Measurements from ENCODE around the gene CH25H. TPM values are rescaled to one million over a fixed set of nuclear protein-coding genes. Genes with fewer than 3 reads are reported as not detected.
"Not testable (repeated sequence)": the region's sequence is repeated elsewhere in the genome, so short reads cannot be mapped to it uniquely, and the experiment has no call there.

Gene CH25H
- total and polyA plus RNA-seq, 5 donors: 0.24 to 1.8 (median 0.59) TPM

GRCh38 chr10:89191301-89191700, 15.8 kb downstream of the CH25H start:
- H3K4me3 ChIP-seq (ENCODE audit: low read length); H3K4me1 ChIP-seq (ENCODE audit: control insufficient read depth, insufficient read depth, low read length); ATAC-seq; H3K27ac ChIP-seq (ENCODE audit: low read length); H3K27me3 ChIP-seq (ENCODE audit: control insufficient read depth, insufficient read depth); DNase-seq; intact Hi-C loops (cut with DNase I); H3K9me3 ChIP-seq (ENCODE audit: control insufficient read depth, low read length): not testable (repeated sequence)
- 96% methylated on average over 3 of the region's 3 CpGs for WGBS

GRCh38 chr10:89189211-89189734, 17.8 kb downstream of the CH25H start:
- no peak overlapping the region for H3K4me3 ChIP-seq (ENCODE audit: low read length)
- peak in 1 of 2 donors; percentile 26 for ATAC-seq
- H3K4me1 ChIP-seq (ENCODE audit: control insufficient read depth, insufficient read depth, low read length): peaks cover 3% of the 10 kb centered on the region
- H3K27me3 ChIP-seq (ENCODE audit: control insufficient read depth, insufficient read depth): no peaks in the 10 kb centered on the region
- no peak overlapping the region for H3K27ac ChIP-seq (ENCODE audit: low read length)
- intact Hi-C loops (cut with DNase I): no loop called here
- no peaks in the 10 kb centered on the region for H3K9me3 ChIP-seq (ENCODE audit: control insufficient read depth, low read length)
- 72% methylated on average over 2 of the region's 2 CpGs for WGBS
- no peak for DNase-seq

- H3K9me3 ChIP-seq (ENCODE audit: control insufficient read depth, low read length): no peaks in the 10 kb centered on the region
- ATAC-seq (no peak), DNase-seq (no peak)
- peaks cover 3% of the 10 kb centered on the region for H3K4me1 ChIP-seq (ENCODE audit: control insufficient read depth, insufficient read depth, low read length)
- intact Hi-C loops (cut with DNase I): no loop called here
- no peak overlapping the region for H3K4me3 ChIP-seq (ENCODE audit: low read length)
- H3K27ac ChIP-seq (ENCODE audit: low read length): no peak overlapping the region
- H3K27me3 ChIP-seq (ENCODE audit: control insufficient read depth, insufficient read depth): no peaks in the 10 kb centered on the region
These were observed 21.5 kb downstream of the CH25H start for GRCh38 chr10:89185658-89186057.

- no peak for ATAC-seq
- DNase-seq: no peak
These were observed 22.5 kb downstream of the CH25H start for GRCh38 chr10:89184638-89185037.

GRCh38 chr10:89183571-89183970, 23.5 kb downstream of the CH25H start:
- DNase-seq (no peak), ATAC-seq (no peak)
- intact Hi-C loops (cut with DNase I): no loop called here
- H3K27ac ChIP-seq (ENCODE audit: low read length): no peak overlapping the region
- H3K4me3 ChIP-seq (ENCODE audit: low read length): no peak overlapping the region
- no peaks in the 10 kb centered on the region for H3K9me3 ChIP-seq (ENCODE audit: control insufficient read depth, low read length)
- H3K4me1 ChIP-seq (ENCODE audit: control insufficient read depth, insufficient read depth, low read length): peaks cover 3% of the 10 kb centered on the region
- H3K27me3 ChIP-seq (ENCODE audit: control insufficient read depth, insufficient read depth): no peaks in the 10 kb centered on the region

More at GRCh38 chr10:89184638-89185037, 22.5 kb downstream of the CH25H start:
- Histone ChIP-seq H3K27me3 (ENCODE audit: control insufficient read depth, insufficient read depth) (no peaks in the 10 kb centered on the region), H3K4me3 (ENCODE audit: low read length) (no peak overlapping the region), H3K27ac (ENCODE audit: low read length) (no peak overlapping the region), H3K9me3 (ENCODE audit: control insufficient read depth, low read length) (no peaks in the 10 kb centered on the region), H3K4me1 (ENCODE audit: control insufficient read depth, insufficient read depth, low read length) (peaks cover 3% of the 10 kb centered on the region)
- intact Hi-C loops (cut with DNase I): no loop called here
- 69% methylated on average over 3 of the region's 3 CpGs for WGBS

GRCh38 chr10:89182894-89183293, 24.2 kb downstream of the CH25H start:
- ATAC-seq (no peak), DNase-seq (no peak)
- intact Hi-C loops (cut with DNase I): no loop called here
- 81% methylated on average over 2 of the region's 2 CpGs for WGBS
- H3K9me3 ChIP-seq (ENCODE audit: control insufficient read depth, low read length): no peaks in the 10 kb centered on the region
- H3K4me1 ChIP-seq (ENCODE audit: control insufficient read depth, insufficient read depth, low read length): peaks cover 3% of the 10 kb centered on the region
- H3K27me3 ChIP-seq (ENCODE audit: control insufficient read depth, insufficient read depth): no peaks in the 10 kb centered on the region
- H3K4me3 ChIP-seq (ENCODE audit: low read length): no peak overlapping the region
- no peak overlapping the region for H3K27ac ChIP-seq (ENCODE audit: low read length)

- intact Hi-C loops (cut with DNase I): no loop called here
- Histone ChIP-seq H3K4me1 (ENCODE audit: control insufficient read depth, insufficient read depth, low read length) (no peaks in the 10 kb centered on the region), H3K9me3 (ENCODE audit: control insufficient read depth, low read length) (no peaks in the 10 kb centered on the region), H3K27me3 (ENCODE audit: control insufficient read depth, insufficient read depth) (no peaks in the 10 kb centered on the region), H3K4me3 (ENCODE audit: low read length) (no peak overlapping the region), H3K27ac (ENCODE audit: low read length) (no peak overlapping the region)
- DNase-seq (no peak), ATAC-seq (no peak)
These were observed 31.3 kb downstream of the CH25H start for GRCh38 chr10:89175816-89176215.

DNA sequence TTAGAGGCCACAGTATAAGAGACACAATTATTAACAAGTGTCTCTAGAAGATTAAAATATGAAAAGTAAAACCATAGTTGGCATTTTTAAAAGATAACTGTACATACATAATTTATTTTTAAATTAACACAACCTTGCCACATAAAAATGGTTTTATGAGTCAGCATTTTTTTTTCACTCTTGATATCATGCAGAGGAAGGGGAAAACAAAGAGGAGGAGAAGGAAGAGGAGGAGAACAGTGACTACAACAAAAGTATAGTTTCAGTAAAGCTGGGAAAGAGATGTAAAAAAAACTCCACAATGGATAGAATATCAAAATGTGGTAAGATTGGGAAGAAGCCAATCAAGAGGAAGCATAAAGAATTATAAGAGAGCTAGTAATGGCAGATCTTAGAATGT, 34.0 kb downstream of the CH25H start:
- intact Hi-C loops (cut with DNase I): no loop called here
- no peaks in the 10 kb centered on the region for H3K4me1 ChIP-seq (ENCODE audit: control insufficient read depth, insufficient read depth, low read length)
- H3K9me3 ChIP-seq (ENCODE audit: control insufficient read depth, low read length): no peaks in the 10 kb centered on the region
- ATAC-seq (no peak), DNase-seq (no peak)
- no peaks in the 10 kb centered on the region for H3K27me3 ChIP-seq (ENCODE audit: control insufficient read depth, insufficient read depth)
- H3K27ac ChIP-seq (ENCODE audit: low read length): no peak overlapping the region
- no peak overlapping the region for H3K4me3 ChIP-seq (ENCODE audit: low read length)

DNA sequence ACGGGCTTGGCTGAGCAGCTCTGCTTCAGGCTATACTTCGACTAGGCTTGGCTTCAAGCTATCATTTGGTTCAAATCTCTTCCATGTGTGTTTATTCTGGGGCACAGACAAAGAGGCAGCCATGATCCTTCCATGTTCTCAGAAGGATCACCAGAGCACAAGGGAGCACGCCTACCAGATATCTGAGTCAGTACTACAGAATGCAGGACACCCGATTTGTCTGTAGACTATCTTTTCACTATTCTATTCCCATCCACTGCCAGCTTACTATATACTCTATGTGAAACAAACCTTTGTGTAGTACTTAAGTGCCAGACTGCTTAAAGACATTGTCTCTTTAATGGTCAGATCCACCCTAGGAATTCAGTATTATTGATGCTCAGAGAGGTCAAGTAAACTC, 35.1 kb downstream of the CH25H start:
- H3K4me3 ChIP-seq (ENCODE audit: low read length): no peak overlapping the region
- no peaks in the 10 kb centered on the region for H3K9me3 ChIP-seq (ENCODE audit: control insufficient read depth, low read length)
- no peaks in the 10 kb centered on the region for H3K4me1 ChIP-seq (ENCODE audit: control insufficient read depth, insufficient read depth, low read length)
- intact Hi-C loops (cut with DNase I): no loop called here
- H3K27ac ChIP-seq (ENCODE audit: low read length): no peak overlapping the region
- ATAC-seq (no peak), DNase-seq (no peak)
- 81% methylated on average over 4 of the region's 4 CpGs for WGBS
- H3K27me3 ChIP-seq (ENCODE audit: control insufficient read depth, insufficient read depth): no peaks in the 10 kb centered on the region

- DNase-seq (no peak), ATAC-seq (no peak)
- Histone ChIP-seq H3K27ac (ENCODE audit: low read length) (no peak overlapping the region), H3K4me1 (ENCODE audit: control insufficient read depth, insufficient read depth, low read length) (no peaks in the 10 kb centered on the region), H3K4me3 (ENCODE audit: low read length) (no peak overlapping the region), H3K9me3 (ENCODE audit: control insufficient read depth, low read length) (no peaks in the 10 kb centered on the region), H3K27me3 (ENCODE audit: control insufficient read depth, insufficient read depth) (no peaks in the 10 kb centered on the region)
- 87% methylated on average over 2 of the region's 2 CpGs for WGBS
- intact Hi-C loops (cut with DNase I): no loop called here
These were observed 35.7 kb downstream of the CH25H start for GRCh38 chr10:89171263-89171872.

DNA sequence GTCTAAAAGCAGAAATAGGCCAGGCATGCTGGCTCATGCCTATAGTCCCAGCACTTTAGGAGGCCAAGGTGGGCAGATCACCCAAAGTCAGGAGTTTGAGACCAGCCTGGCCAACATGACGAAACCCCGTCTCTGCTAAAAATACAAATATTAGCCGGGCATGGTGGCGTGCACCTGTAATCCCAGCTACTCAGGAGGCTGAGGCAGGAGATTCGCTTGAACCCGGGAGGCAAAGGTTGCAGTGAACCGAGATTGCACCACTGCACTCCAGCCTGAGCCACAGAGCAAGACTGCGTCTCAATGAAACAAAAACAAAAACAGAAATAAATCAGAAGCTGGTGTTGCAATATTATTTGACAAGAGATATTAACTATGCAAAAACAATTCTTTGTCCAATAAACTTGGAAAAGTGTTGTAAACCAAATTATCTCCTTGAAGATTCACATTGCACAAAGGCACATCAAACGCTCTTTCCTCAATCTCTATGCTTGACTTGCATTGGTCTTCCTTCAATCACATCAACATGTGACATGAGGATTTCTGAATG, 38.7 kb downstream of the CH25H start:
- H3K9me3 ChIP-seq (ENCODE audit: control insufficient read depth, low read length); H3K27ac ChIP-seq (ENCODE audit: low read length); H3K4me1 ChIP-seq (ENCODE audit: control insufficient read depth, insufficient read depth, low read length); H3K27me3 ChIP-seq (ENCODE audit: control insufficient read depth, insufficient read depth); intact Hi-C loops (cut with DNase I); H3K4me3 ChIP-seq (ENCODE audit: low read length); DNase-seq; ATAC-seq: not testable (repeated sequence)
- 93% methylated on average over 9 of the region's 9 CpGs for WGBS

DNA sequence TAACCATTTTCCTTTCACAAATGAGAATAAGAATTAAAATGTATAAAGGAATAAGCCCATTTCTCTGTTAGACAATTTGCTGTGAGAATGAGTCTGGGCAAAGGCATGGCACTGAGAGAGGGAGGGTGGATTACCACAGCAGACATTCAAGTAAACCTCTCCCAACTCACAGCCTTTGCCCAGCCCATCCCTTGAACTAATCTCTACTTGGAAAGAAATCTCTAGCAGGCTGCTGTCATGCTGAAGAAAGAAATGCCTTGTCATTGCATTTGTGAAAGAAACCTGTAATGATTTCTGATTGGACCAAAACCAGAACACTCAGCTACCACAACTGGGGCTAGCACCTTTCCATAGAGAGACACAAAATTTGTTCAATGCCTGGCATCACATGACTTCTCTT, 39.2 kb downstream of the CH25H start:
- intact Hi-C loops (cut with DNase I): no loop called here
- DNase-seq (no peak), ATAC-seq (no peak)

More for the DNA sequence above, 39.2 kb downstream of the CH25H start:
- Histone ChIP-seq H3K4me3 (ENCODE audit: low read length) (no peak overlapping the region), H3K4me1 (ENCODE audit: control insufficient read depth, insufficient read depth, low read length) (no peaks in the 10 kb centered on the region), H3K27ac (ENCODE audit: low read length) (no peak overlapping the region), H3K9me3 (ENCODE audit: control insufficient read depth, low read length) (no peaks in the 10 kb centered on the region), H3K27me3 (ENCODE audit: control insufficient read depth, insufficient read depth) (no peaks in the 10 kb centered on the region)

Measured in right cardiac atrium (tissue), 5 donors.